ENCODE measurements around the gene TEAD1.

DNA sequence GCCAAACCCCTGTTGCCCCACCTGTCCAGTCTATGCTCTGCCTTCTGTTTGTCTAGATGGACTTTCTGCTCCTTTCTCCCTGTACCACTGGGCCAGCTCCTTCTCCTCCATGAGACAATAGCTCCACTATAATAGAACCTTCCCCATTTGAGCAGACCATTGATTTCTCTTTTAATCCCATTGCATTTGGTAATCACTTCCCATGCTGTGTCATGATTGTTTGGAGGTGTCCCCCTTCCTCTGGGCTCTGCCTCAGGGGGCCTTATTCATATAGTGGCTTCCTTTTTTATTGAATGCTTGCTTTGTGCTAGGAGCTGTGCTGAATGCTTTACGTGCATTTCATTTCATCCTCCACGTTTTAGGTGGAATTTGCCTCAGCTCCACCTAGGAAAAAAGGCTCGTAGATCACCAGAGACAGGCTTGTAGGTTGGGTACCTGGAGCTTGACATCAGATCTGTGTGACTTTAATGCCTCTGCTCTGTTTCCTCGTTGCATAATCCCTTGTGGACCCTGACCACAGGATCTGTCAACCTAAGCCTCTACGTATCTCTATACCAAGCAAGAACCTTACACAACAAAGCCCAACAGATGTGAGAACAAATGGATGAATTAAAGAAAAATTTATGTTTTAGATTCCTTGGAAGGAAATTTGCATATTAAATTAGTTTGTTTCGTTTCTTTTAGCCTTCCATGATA lies 228.7 kb downstream of the TEAD1 start:
- TF ChIP-seq, protein P1, sequence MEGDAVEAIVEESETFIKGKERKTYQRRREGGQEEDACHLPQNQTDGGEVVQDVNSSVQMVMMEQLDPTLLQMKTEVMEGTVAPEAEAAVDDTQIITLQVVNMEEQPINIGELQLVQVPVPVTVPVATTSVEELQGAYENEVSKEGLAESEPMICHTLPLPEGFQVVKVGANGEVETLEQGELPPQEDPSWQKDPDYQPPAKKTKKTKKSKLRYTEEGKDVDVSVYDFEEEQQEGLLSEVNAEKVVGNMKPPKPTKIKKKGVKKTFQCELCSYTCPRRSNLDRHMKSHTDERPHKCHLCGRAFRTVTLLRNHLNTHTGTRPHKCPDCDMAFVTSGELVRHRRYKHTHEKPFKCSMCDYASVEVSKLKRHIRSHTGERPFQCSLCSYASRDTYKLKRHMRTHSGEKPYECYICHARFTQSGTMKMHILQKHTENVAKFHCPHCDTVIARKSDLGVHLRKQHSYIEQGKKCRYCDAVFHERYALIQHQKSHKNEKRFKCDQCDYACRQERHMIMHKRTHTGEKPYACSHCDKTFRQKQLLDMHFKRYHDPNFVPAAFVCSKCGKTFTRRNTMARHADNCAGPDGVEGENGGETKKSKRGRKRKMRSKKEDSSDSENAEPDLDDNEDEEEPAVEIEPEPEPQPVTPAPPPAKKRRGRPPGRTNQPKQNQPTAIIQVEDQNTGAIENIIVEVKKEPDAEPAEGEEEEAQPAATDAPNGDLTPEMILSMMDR (optimal IDR thresholded peaks at IDR 0.05 in 1 of 3, IDR thresholded peaks at IDR 0.05 in 1 of 3, conservative IDR thresholded peaks at IDR 0.05 in 1 of 3; ENCODE audit: extremely low read depth in 1 of 3, insufficient read depth in 2 of 3, low read length in 3 of 3) = no peak
- no peak for TF ChIP-seq EZH2 (IDR thresholded peaks at IDR 0.05; ENCODE audit: low read length)
